H9 (cell line): Measurements from ENCODE around the gene TRIM49B. TPM values are rescaled to one million over a fixed set of nuclear protein-coding genes. Genes with fewer than 3 reads are reported as not detected.

ENCODE experiments used
- total RNA-seq: library from RNA; stranded (reverse); gene quantifications from 2 replicates; pipeline ENCODE4 v1.2.1, GENCODE V29; 2021

TRIM49B gene
- total RNA-seq, 1 experiment from 2014 or later = not detected

Other genes starting within 250 kb of the TRIM49B start
- gene TRIM51G, start 44.9 kb upstream of the TRIM49B start, total RNA-seq = not detected in 2 replicates
- not detected in 2 replicates for gene TRIM64C, start 30.3 kb downstream of the TRIM49B start, total RNA-seq
- not detected in 2 replicates for gene FOLH1, start 179.8 kb downstream of the TRIM49B start, total RNA-seq